GM19043 (cell line): ENCODE data around the gene NPY2R.

Source experiments
- ATAC-seq: cut with Tn5 transposase; IDR thresholded peaks from one replicate; pipeline ENCODE4 v1.9.1; 2021; ENCODE audit warnings: low read depth; ENCODE audit not compliant: unreplicated experiment

The NPY2R gene

GRCh38 chr4:155248002-155248896 lies 39.8 kb downstream of the NPY2R start:
- no peak for ATAC-seq

- ATAC-seq, result no peak
Measured at GRCh38 chr4:155249016-155249566, 40.7 kb downstream of the NPY2R start.

GRCh38 chr4:155252327-155252726 lies 43.9 kb downstream of the NPY2R start:
- ATAC-seq, result no peak

- no peak for ATAC-seq
Measured at GRCh38 chr4:155263480-155263879, 55.0 kb downstream of the NPY2R start.

GRCh38 chr4:155265113-155265512 lies 56.7 kb downstream of the NPY2R start:
- no peak for ATAC-seq
